GM19035 (cell line): ENCODE data around the gene ZNF546.
A peak's percentile ranks its signal among the peaks of the same experiment; 100 is the strongest.
"Not testable (repeated sequence)": the region's sequence is repeated elsewhere in the genome, so short reads cannot be mapped to it uniquely, and the experiment has no call there.

Source experiments
- ATAC-seq: cut with Tn5 transposase; IDR thresholded peaks from one replicate; pipeline ENCODE4 v1.9.1; 2021; ENCODE audit not compliant: unreplicated experiment

The ZNF546 gene

GRCh38 chr19:39983695-39984300 is 13.1 kb upstream of the ZNF546 start:
- no peak for ATAC-seq

GRCh38 chr19:39986643-39987042 is 10.2 kb upstream of the ZNF546 start:
- no peak for ATAC-seq

- ATAC-seq = no peak
Measured at GRCh38 chr19:39987167-39987566, 9.7 kb upstream of the ZNF546 start.

GRCh38 chr19:39987596-39987995 is 9.3 kb upstream of the ZNF546 start:
- no peak for ATAC-seq

GRCh38 chr19:39993605-39994004 is 3.3 kb upstream of the ZNF546 start:
- ATAC-seq = no peak

GRCh38 chr19:39994361-39994760 is 2.5 kb upstream of the ZNF546 start:
- ATAC-seq = no peak

GRCh38 chr19:39995794-39996193 is 1.1 kb upstream of the ZNF546 start:
- no peak for ATAC-seq

GRCh38 chr19:39996218-39996810 is 546 bp upstream of the ZNF546 start:
- peak; percentile 24 for ATAC-seq

GRCh38 chr19:39997638-39998216 is 867 bp downstream of the ZNF546 start:
- no peak for ATAC-seq

GRCh38 chr19:39998501-39998900 is 1.6 kb downstream of the ZNF546 start:
- ATAC-seq = no peak

- ATAC-seq = no peak
Measured at GRCh38 chr19:40005691-40006272, 8.9 kb downstream of the ZNF546 start.

- ATAC-seq = no peak
Measured at GRCh38 chr19:40006273-40006691, 9.4 kb downstream of the ZNF546 start.

- ATAC-seq = no peak
Measured at GRCh38 chr19:40009674-40010073, 12.8 kb downstream of the ZNF546 start.

- no peak for ATAC-seq
Measured at GRCh38 chr19:40013991-40014390, 17.1 kb downstream of the ZNF546 start.

- no peak for ATAC-seq
Measured at GRCh38 chr19:40023969-40024368, 27.1 kb downstream of the ZNF546 start.

- ATAC-seq = no peak
Measured at GRCh38 chr19:40025938-40026596, 29.2 kb downstream of the ZNF546 start.

GRCh38 chr19:40026597-40026970 is 29.7 kb downstream of the ZNF546 start:
- no peak for ATAC-seq

GRCh38 chr19:40033989-40034560 is 37.2 kb downstream of the ZNF546 start:
- ATAC-seq = no peak

- ATAC-seq = no peak
Measured at GRCh38 chr19:40035996-40036395, 39.1 kb downstream of the ZNF546 start.

- not testable (repeated sequence) for ATAC-seq
Measured at GRCh38 chr19:40038047-40038446, 41.2 kb downstream of the ZNF546 start.

GRCh38 chr19:40041718-40042117 is 44.9 kb downstream of the ZNF546 start:
- ATAC-seq = not testable (repeated sequence)
